Muscle layer of duodenum (tissue), 2 donors: Measurements from ENCODE around the gene SLC10A7.

Source experiments
- H3K27ac ChIP-seq: one replicate; pipeline ENCODE4 v1.7.0; 2013; ENCODE audit warnings: mild to moderate bottlenecking, low read length
- H3K27me3 ChIP-seq: one replicate; pipeline ENCODE4 v1.7.0; 2013; ENCODE audit warnings: low read depth, mild to moderate bottlenecking, control low read depth, low read length
- H3K36me3 ChIP-seq, 2 donors: one replicate each; pipeline ENCODE4 v1.7.0; 2013; ENCODE audit warnings: low read length in 2 of 2, control low read depth in 1 of 2, mild to moderate bottlenecking in 1 of 2; ENCODE audit not compliant: insufficient read depth in 2 of 2, control insufficient read depth in 1 of 2
- H3K4me1 ChIP-seq, 2 donors: one replicate each; pipeline ENCODE4 v1.7.0; 2013; ENCODE audit warnings: low read length in 2 of 2, mild to moderate bottlenecking in 2 of 2, control low read depth in 1 of 2, moderate library complexity in 1 of 2; ENCODE audit not compliant: insufficient read depth in 2 of 2, control insufficient read depth in 1 of 2
- H3K4me3 ChIP-seq, 2 donors: one replicate each; pipeline ENCODE4 v1.7.0; 2013; ENCODE audit warnings: low read length in 2 of 2, low read depth in 1 of 2, mild to moderate bottlenecking in 1 of 2
- H3K9me3 ChIP-seq, 2 donors: one replicate each; pipeline ENCODE4 v1.7.0; 2013; ENCODE audit warnings: low read length in 2 of 2, control low read depth in 1 of 2, mild to moderate bottlenecking in 1 of 2; ENCODE audit not compliant: control insufficient read depth in 1 of 2
- donor health status: healthy.

The SLC10A7 gene

DNA sequence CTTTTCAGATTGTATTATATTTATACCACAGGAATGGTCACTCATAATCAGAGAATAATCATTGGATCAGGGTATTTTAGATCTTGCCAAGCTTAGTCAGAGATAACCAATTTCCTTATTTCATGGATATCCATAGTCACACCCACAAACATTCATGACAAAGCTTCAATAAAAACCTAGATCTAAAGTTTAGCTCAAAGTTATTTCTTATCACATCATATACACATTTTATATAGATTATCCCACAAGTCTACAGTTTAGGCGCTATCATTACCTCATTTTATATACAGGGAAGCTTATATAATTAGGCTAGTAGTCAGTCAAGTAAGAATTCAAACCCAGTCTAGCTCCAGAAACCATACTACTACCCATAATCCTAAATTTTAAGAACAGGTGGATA lies 82.3 kb downstream of the SLC10A7 start:
- Histone ChIP-seq H3K4me1 (no peaks in the 10 kb centered on the region), H3K9me3 (no peaks in the 10 kb centered on the region)

DNA sequence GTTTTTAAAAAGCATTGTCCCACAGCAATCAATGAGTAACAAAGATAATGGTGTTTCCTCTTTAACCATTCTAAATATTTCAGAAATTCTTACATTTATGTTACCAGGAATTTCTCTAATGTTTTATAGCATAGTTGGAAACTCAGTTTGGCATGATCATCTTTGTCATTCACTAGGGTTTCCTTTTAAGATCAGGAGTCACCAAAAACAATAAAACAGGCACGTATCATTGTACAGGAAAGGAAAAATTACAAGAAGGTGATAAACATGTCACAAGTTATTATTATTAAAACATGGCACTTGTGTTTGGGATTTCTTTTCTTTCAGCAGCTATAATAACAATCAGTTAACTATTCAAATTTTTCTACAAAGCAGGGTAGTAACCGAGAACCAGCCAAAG lies 84.0 kb downstream of the SLC10A7 start:
- Histone ChIP-seq H3K4me1 (no peaks in the 10 kb centered on the region), H3K27ac (no peak overlapping the region), H3K27me3 (no peaks in the 10 kb centered on the region), H3K9me3 (no peaks in the 10 kb centered on the region), H3K36me3 (no peaks in the 10 kb centered on the region), H3K4me3 (no peak overlapping the region)

More for the DNA sequence above, 82.3 kb downstream of the SLC10A7 start:
- no peaks in the 10 kb centered on the region for H3K36me3 ChIP-seq
- H3K4me3 ChIP-seq: no peak overlapping the region
- H3K27me3 ChIP-seq: no peaks in the 10 kb centered on the region
- H3K27ac ChIP-seq: no peak overlapping the region

DNA sequence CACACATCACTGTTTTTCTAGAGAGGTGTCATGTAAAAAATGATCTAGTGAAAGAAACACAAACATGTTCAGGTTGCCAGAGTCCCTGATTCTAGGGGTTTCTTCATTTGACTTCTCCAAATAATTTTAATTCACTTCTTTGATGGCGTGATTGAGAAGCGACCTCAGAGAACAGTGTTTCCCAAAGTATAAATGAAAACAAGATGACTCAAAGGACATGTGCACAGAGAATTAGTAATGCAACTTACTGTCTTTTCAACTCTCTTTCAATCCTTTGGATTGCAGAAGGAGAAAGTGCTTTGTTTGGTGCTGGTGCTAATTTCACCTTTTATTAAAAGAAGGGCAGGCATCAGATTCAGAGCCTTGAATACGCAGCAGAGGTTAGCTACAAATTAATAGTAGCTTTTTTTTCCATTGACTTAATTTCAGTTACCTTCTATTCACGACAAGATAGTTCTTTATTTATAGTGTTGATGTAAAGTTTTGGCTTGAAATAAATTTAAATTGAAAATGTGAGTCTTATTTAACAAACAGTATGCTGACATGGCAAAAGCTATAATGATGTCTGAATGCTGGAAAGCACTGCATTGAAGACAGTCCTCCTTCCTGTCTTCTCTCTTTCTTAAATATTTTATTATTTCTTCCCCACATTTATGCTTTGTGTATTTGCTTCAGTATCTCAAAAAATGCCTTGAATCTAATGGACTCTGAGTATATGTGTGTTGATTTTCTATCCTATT lies 85.1 kb downstream of the SLC10A7 start:
- Histone ChIP-seq H3K9me3 (no peaks in the 10 kb centered on the region), H3K4me3 (no peak overlapping the region), H3K4me1 (no peaks in the 10 kb centered on the region), H3K27me3 (no peaks in the 10 kb centered on the region), H3K36me3 (no peaks in the 10 kb centered on the region), H3K27ac (no peak overlapping the region)

DNA sequence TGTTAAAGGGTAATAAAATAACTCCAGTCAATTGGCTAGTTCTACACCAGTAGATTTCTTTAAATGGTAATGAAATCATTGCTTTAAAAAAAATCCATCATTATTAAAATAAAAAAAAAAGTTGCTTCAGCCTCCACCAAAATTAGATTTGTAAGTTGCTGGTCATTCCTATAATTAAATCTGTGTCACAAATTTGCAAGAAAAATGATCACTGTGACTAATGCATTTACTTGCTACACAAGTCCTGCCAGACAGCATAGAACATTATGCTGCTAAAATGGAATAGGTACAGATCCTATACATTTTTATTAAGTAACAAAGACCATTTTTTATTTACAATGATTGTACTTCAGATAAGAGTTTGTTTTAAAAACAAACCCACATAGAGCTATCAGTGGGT lies 85.8 kb downstream of the SLC10A7 start:
- Histone ChIP-seq H3K9me3 (no peaks in the 10 kb centered on the region), H3K4me3 (no peak overlapping the region), H3K27ac (no peak overlapping the region), H3K27me3 (no peaks in the 10 kb centered on the region), H3K36me3 (no peaks in the 10 kb centered on the region), H3K4me1 (no peaks in the 10 kb centered on the region)

DNA sequence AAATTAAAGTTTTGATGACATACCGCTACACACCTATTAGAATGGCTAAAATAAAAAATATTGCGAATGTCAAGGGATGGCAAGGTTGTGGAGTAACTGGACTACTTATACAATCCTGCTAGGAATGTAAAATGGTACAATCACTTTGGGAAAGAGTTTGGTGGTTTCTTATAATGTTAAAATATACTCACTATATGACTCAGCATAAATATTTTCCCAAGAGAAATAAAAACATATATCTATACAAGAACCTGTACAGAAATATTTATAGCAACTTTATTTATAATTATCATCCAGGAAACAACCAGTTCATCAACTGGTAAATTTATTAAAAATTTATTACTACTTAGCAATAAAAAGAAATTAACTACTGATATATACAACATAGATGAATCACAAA lies 89.7 kb downstream of the SLC10A7 start:
- no peaks in the 10 kb centered on the region for H3K9me3 ChIP-seq
- no peaks in the 10 kb centered on the region for H3K4me1 ChIP-seq
- no peaks in the 10 kb centered on the region for H3K27me3 ChIP-seq
- no peaks in the 10 kb centered on the region for H3K36me3 ChIP-seq
- no peak overlapping the region for H3K27ac ChIP-seq
- no peak overlapping the region for H3K4me3 ChIP-seq

DNA sequence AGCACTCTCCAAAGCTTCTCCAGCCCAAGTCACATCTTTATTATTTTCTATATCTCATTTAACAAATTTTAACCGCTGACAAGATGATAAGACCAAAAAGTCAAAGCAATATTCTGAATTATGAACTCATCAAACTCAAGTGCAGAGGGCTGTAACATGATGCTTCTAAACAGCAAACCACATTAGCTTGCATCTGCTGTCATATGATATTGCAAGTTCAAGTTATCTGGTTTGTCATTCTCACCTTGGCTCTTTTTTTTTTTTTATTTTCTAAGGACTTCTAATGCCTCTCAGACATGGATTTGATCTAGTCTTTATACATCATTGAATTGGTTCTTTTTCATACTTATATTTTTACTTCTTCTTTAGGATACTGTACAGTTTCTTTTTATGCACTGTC lies 93.4 kb downstream of the SLC10A7 start:
- Histone ChIP-seq H3K4me1 (no peaks in the 10 kb centered on the region), H3K9me3 (no peaks in the 10 kb centered on the region), H3K27me3 (no peaks in the 10 kb centered on the region), H3K36me3 (no peaks in the 10 kb centered on the region), H3K4me3 (no peak overlapping the region), H3K27ac (no peak overlapping the region)

DNA sequence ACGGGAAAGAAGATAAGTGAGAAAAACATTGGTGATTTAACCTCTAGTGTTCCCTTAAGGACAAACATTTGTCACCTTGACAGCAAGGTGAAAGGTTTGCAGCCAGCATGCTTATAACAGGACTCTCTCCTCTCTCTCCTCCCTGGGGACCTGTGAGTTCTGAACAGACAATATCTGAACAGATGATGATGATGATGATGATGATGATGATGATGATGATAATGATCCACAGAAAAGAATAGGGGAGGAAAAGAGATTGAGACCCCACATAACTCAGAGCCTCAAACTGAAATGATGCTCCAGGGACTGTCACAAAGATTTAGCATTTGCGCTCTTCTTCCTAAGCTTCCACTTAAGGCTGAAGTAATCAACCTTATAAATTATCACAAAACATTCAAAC lies 103.9 kb downstream of the SLC10A7 start:
- H3K4me1 ChIP-seq: no peaks in the 10 kb centered on the region
- no peaks in the 10 kb centered on the region for H3K9me3 ChIP-seq
- no peaks in the 10 kb centered on the region for H3K27me3 ChIP-seq
- H3K4me3 ChIP-seq: no peak overlapping the region
- H3K27ac ChIP-seq: no peak overlapping the region
- H3K36me3 ChIP-seq: no peaks in the 10 kb centered on the region

DNA sequence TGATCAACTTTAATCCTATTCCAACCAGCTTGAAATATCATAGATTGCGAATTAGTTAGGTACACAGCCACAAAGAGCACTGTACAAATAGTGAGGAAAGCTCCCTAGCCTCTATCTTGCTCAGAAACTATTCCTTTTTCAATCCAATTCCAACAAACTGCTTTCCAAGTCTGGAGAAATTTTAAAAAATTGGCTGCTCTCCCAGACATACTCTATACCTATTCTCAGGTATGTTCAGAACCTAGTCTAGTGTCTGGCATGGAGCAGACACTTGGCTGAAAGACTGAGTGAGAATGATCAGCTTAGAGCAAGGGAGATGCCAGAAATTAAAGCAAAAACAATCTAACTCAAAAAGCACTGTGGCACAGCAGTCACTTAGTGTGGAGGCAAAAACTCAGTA lies 105.9 kb downstream of the SLC10A7 start:
- Histone ChIP-seq H3K36me3 (no peaks in the 10 kb centered on the region), H3K27me3 (no peaks in the 10 kb centered on the region), H3K4me3 (no peak overlapping the region), H3K27ac (no peak overlapping the region), H3K9me3 (no peaks in the 10 kb centered on the region), H3K4me1 (no peaks in the 10 kb centered on the region)

DNA sequence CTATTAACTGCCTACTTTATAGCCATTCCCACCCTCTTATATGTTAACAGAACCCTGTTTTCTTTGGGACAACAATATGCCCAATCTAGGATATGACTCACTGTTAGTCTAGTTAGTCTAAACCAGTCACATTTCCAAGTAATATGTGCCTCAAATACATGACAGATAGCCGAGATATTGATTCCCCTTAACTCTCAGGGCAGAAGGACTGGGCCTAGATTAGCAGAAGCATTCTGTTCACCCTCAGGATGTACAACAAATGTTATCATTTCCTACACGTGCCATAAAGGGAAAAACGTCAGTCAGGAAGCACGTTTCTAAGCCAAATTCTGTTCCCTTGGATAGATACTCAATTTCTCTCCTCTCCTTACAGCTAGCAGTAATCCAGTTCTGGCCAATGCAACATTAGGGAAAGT lies 114.1 kb downstream of the SLC10A7 start:
- no peaks in the 10 kb centered on the region for H3K27me3 ChIP-seq
- H3K36me3 ChIP-seq: no peaks in the 10 kb centered on the region
- no peaks in the 10 kb centered on the region for H3K4me1 ChIP-seq
- H3K27ac ChIP-seq: no peak overlapping the region
- no peaks in the 10 kb centered on the region for H3K9me3 ChIP-seq
- no peak overlapping the region for H3K4me3 ChIP-seq

DNA sequence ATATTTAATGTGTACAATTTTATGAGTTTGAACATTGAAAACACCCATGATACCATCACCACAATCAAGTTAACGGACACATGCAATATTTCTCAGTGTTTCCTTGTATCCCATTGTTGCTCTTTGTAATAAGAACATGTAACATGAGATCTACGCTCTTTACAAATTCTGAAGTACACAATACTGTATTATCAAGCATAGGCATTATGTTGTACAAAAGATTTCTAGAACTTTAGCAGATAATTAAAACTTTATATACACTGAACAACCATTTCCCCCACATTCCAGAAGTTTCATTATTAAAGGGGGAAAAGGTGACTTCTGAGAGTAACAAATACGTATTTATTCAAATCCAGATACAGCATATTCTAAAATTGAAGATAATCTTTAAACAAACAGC lies 114.5 kb downstream of the SLC10A7 start:
- no peak overlapping the region for H3K27ac ChIP-seq
- no peaks in the 10 kb centered on the region for H3K4me1 ChIP-seq
- no peaks in the 10 kb centered on the region for H3K27me3 ChIP-seq

DNA sequence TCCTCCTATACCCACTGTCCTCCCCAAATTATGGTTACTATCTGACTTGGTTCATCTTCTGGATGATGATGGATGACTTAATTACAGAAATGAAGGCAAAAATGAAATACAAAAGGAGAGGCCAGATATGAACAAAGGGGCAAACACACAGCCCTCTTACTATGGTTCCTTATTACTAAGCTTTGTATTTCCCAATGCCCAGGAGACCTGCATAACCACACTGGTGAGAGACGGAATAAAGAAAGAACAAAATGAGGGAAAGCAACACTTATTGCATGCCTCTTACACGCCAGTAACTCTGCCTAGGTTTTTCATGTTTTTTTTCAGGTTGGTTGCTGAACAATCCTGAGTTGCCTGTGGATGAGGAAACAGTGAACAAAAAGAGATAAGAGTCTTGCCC lies 120.5 kb downstream of the SLC10A7 start:
- H3K27me3 ChIP-seq: no peaks in the 10 kb centered on the region
- no peak overlapping the region for H3K27ac ChIP-seq
- H3K4me3 ChIP-seq: no peak overlapping the region
- no peaks in the 10 kb centered on the region for H3K4me1 ChIP-seq
- no peaks in the 10 kb centered on the region for H3K9me3 ChIP-seq
- H3K36me3 ChIP-seq: no peaks in the 10 kb centered on the region

More for the DNA sequence above, 114.5 kb downstream of the SLC10A7 start:
- Histone ChIP-seq H3K4me3 (no peak overlapping the region), H3K9me3 (no peaks in the 10 kb centered on the region), H3K36me3 (no peaks in the 10 kb centered on the region)

DNA sequence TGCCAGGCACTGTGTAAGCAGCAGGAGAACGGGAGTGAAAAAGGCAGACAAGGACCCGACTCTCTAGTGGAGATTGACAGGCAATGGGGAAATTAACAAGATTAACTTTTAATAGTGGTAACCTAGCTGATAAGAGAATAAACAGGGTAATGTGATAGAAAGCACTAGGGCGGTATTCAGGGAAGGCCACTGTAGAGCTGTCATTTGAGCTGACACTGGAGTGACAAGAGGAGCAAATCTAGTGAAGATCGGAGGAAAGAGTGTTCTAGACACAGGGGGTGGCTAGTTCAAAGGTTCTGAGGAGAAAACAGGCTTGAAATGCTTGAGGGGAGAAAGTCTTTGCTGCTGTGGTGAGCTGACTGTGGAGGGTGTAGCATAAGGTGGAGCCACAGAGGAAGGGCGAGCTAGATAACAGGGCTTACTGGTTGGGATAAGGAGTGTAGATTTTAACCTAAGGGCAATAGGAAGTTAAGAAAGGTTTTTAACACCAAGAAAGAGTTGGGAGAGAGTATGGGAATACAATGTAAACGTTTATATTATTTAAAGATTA lies 122.8 kb downstream of the SLC10A7 start:
- no peaks in the 10 kb centered on the region for H3K9me3 ChIP-seq
- no peak overlapping the region for H3K4me3 ChIP-seq
- no peaks in the 10 kb centered on the region for H3K27me3 ChIP-seq
- H3K36me3 ChIP-seq: no peaks in the 10 kb centered on the region
- H3K27ac ChIP-seq: no peak overlapping the region
- no peaks in the 10 kb centered on the region for H3K4me1 ChIP-seq
